Measurements from ENCODE around the gene PATZ1.
"Not testable (repeated sequence)": the region's sequence is repeated elsewhere in the genome, so short reads cannot be mapped to it uniquely, and the experiment has no call there.

PATZ1 gene

GRCh38 chr22:31343235-31344191 is 2.6 kb downstream of the PATZ1 start:
- no peak for DNase-seq

DNA sequence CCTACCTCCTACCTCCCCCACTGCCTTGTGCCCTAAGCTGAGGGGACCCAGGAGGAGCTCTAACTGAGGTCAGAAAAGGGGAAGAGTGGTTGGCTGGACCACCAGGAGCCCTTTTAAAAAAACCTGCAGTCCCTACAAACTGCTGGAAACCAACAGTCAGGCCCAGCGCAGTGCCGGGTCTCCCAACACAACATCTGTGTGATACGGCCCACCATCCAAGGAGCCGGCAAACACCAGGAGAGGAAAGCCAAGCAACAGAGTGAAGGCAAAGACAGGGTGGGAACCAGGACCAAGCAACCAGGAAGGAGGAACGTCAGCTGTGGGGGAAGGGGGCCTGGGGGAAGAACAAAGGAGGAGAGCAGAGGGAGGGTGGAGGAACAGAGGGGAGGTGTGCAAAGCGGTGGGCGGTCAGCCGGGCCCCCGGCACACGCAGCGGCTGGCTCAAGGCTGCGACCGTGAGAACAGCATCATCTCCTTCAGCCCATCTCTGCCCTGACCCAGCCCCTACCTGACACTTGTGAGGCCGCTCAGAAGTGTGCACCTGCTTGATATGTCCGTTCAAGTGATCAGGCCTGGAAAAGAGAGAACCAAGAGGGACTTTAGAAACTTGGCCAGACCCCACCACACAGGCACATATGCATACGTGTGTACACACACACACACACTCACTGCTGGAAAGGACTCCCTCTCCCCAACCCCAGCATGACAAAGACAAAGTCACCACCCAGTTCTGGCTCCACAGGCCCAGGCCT is 3.6 kb downstream of the PATZ1 start:
- no peak for DNase-seq

DNA sequence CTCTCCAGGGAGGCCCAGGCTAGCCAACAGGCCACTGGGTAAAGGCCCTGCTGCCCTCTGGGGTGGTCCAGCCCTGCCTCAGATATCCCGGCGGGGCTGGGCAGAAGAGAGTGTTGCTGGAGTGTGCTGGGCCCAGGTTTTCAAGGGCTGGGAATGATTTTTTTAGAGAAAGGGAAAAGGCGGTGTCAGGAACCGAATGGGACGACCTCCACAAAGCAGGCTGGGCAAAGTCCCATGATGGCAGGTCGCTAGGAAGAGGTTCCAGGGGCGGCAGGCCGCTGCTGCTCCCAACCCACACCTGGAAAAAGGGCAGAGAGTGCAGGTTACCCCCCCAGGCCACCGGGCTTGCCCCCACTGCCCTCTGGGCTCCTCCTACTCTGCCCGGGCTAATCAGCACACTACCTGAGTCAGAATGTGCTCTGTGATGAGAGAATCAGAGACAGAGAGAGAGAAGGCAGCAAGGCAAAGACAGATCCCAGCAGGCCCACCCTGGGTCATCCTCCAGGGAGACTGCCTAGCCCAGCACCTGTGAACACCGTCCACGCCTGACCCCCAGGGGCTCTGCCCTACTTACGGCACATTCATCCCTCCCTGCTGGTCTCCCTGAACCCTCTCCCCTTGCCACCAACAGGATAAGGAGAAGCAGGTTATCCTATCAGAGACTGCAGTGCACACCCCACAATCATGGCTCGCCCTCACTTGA is 4.6 kb downstream of the PATZ1 start:
- no peak for DNase-seq

GRCh38 chr22:31340765-31341247 is 5.3 kb downstream of the PATZ1 start:
- no peak for DNase-seq

GRCh38 chr22:31340360-31340759 is 5.8 kb downstream of the PATZ1 start:
- DNase-seq, result no peak

DNA sequence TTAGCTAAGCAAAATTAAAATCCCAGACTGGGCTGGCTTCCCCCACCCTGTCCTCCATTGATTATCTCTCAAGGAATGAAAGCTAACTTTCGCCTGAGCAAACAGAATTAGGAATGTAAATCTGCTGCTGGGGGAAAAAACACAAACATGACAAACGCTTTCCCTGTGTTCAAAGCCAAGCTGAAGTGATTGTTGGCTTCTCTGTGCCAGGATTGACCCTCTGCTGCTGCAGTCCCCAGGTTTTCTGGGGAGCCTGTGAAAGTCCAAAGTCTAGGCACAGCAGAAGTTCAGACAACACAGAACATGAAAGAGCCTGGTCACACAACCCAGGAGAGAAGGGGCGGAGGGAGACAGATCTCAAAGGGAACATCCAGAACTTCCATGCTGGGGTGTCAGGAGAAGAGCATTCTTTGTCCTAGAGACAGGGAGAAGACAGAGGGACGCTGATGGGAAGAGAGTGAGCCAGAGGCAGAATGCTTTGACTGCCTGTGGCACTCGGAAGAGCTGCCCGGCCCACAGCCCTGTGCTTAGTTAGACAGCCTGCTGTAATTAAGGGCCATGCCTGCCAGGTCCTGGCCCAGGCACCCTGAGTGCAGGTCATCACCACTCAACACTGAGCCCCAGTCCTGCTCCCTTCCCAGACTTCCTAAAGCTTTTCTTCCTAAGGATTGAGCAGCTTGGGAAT is 6.9 kb downstream of the PATZ1 start:
- no peak for DNase-seq

DNA sequence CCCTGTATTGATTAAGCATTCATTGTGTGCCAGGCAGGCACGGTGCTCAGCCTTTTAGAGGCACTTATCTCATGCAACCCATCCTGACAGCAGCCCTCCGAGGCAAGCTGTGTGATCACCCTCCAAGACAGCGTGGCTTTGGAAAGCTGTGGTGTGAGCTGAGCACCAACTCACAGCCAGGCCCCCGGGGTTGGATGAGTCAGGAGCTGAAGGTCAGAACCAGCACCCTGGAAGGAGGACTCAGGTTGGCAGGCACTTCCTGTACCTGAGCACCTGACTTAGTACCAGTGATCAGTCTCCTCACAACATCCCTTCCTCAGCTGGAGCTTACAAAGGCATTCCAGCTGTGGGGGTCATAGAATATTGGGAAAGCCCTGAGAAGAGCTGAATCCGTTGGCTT is 9.0 kb downstream of the PATZ1 start:
- no peak for DNase-seq

DNA sequence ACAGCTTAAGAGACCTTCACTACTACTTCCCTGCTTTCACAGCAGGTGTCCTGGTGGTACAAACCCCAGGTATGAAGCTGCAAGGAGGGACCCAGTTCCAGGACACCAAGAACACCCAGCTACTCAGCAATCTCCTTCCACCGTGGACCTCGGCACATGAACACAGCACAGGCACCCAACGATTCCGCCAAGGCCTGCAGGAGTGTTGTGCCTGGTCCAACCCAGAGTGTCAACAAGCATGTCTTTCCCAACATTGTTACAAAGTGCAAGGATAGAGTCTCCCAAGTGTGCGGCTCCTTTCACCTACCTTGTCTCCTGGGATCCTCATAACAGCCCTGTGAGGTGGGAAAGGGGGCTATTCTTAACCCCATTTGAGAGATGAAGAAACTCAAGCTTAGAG is 11.8 kb downstream of the PATZ1 start:
- no peak for DNase-seq

GRCh38 chr22:31333641-31334040 is 12.5 kb downstream of the PATZ1 start:
- no peak for DNase-seq

- no peak for DNase-seq
Measured at GRCh38 chr22:31332886-31333285, 13.3 kb downstream of the PATZ1 start.

DNA sequence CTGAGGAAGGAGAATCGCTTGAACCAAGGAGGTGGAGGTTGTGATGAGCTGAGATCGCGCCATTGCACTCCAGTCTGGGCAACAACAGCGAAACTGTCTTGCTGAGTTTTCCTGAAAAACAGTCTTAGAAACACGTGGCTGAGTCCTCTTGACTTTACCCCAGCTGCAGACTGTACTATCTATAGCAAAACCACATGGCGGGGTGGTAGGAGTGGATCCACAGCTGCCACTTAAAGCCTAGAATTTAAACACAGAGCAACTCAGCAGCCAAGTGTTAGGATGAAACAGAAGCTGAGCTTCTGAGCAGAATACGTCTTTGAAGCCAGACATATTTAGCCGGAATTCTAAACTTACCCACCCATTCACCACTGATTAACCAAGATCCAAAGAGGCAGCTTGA is 14.1 kb downstream of the PATZ1 start:
- DNase-seq, result no peak

GRCh38 chr22:31329453-31330215 is 16.5 kb downstream of the PATZ1 start:
- DNase-seq, result no peak

DNA sequence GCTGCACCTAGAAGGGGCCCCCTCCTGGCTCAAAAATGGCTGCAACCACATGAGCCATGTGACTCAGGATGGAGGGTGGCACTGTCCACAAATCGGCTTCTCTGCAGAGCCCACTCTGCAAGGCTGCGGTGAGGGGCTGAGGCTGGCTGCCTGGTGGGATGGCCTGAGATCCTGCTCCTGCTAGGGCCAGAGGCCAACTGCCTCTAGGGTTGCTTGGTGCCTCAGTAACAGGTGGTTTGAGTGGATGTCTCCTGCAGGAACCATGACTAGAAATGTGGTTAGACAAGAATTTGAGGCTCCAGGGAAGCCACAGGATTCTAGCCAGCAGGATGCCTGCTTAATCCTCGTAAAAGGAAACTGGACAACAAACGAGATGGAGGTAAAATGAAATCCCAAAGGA is 17.1 kb downstream of the PATZ1 start:
- no peak for DNase-seq

GRCh38 chr22:31328544-31328960 is 17.6 kb downstream of the PATZ1 start:
- DNase-seq, result no peak

GRCh38 chr22:31327806-31328543 is 18.2 kb downstream of the PATZ1 start:
- DNase-seq, result no peak

- no peak for DNase-seq
Measured at GRCh38 chr22:31326877-31327276, 19.3 kb downstream of the PATZ1 start.

DNA sequence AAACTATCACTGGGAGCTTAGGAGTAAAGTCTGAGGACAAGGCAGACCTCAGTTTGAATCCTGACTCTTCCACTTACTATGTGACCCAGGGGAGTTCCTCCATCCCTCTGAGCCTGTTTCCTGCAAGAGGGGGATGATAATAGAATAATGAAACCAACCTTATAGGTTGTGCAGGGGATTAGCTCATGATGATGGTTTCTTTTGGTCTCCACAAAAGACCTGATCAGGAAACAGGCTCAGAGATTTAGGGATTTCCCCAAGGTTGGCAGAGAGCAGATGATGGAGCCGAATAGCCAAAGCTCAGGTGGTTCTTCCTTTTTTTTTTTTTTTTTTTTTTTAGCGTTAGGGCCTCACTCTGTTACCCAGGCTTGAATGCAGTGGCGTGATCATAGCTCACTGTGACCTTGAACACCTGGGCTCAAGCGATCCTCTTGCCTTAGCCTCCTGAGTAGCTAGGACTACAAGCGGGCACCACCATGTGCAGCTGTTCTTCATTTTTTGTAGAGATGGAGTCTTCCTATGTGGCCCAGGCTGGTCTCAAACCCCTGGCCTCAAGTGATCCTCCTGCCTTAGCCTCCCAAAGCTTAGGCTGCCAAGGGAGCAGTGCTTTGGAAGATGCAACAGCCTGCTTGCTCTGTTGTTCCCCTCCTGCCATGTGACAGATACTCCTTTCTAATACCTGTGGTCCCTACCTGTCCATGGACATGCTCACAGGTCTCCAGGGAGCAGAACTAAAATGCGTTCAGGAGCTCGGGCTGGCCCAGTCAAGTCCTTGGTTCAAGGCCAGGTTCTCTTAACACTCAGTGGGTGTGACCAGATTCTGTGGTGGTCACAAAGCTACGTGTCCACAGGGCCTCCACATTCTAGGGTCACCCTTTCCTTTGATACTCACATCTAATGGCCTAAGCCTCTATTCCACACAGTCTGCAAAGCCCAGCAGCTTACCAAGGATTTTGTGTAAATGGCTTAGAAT is 22.3 kb downstream of the PATZ1 start:
- no peak for DNase-seq

DNA sequence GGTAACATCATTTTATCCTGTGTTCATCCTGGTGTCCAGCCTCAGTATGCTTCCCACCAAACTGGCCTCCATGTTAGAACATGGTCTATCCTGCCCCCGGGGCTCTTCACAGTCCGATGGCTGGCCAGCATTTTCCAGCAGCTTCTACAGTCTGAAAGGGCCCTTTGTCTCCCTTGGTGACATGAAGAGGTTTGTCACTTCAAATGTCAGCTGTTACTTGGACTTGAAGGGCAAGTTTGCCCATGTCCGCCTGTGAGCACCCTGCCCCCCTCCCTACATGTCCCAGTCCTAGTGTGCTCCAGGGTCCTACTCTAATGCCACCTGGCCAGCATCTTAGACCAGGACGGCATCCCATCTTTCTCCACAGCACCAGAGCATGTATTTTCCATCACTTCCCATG is 24.7 kb downstream of the PATZ1 start:
- no peak for DNase-seq

- DNase-seq, result not testable (repeated sequence)
Measured at GRCh38 chr22:31314220-31314619, 31.9 kb downstream of the PATZ1 start.

Measured in kidney glomerular epithelial cell (primary cell).